Tibial artery (tissue), 4 donors: ENCODE data around the gene BMPER.

ENCODE experiments used
- DNase-seq, 2 donors: peaks; one replicate each; pipeline ENCODE4 v3.0.0-alpha.2; 2019
- H3K27ac ChIP-seq, 2 donors: fragments of 200-600 bp; sonication (generic) in 1 of 2; 1 replicate in 1 of 2; 2 replicates in 1 of 2; pipeline ENCODE4 v1.5.1; 2018 to 2019; ENCODE audit warnings: mild to moderate bottlenecking in 1 of 2
- H3K27me3 ChIP-seq, 2 donors: fragments of 200-600 bp; sonication (generic) in 1 of 2; one replicate each; pipeline versions ENCODE4 v1.5.1 to v1.6.0; 2016 to 2019
- H3K36me3 ChIP-seq, 3 donors: fragments of 200-600 bp; sonication (generic) in 2 of 3; one replicate each; pipeline ENCODE4 v1.5.1; 2016 to 2019; ENCODE audit warnings: mild to moderate bottlenecking in 2 of 3
- H3K4me1 ChIP-seq, 4 donors: fragments of 200-600 bp; sonication (generic) in 2 of 4; 1 replicate in 3 of 4; 2 replicates in 1 of 4; pipeline ENCODE4 v1.5.1; 2016 to 2019
- H3K4me3 ChIP-seq, 2 donors: fragments of 200-600 bp; sonication (generic) in 1 of 2; 1 replicate in 1 of 2; 2 replicates in 1 of 2; pipeline ENCODE4 v1.5.1; 2018 to 2019; ENCODE audit warnings: mild to moderate bottlenecking in 2 of 2
- H3K9me3 ChIP-seq, 3 donors: fragments of 200-600 bp; sonication (generic) in 1 of 3; one replicate each; pipeline ENCODE4 v1.5.1; 2016 to 2019
- CTCF ChIP-seq, 2 experiments: fragments of 200-600 bp in 1 of 2; fragments of 450-650 bp in 1 of 2; IDR thresholded peaks; one replicate each; pipeline ENCODE4 v1.5.1; 2017 to 2019; ENCODE audit warnings: antibody characterized with exemption in 2 of 2, mild to moderate bottlenecking in 1 of 2, moderate library complexity in 1 of 2
- intact Hi-C: fragments of 100-400 bp; cut with DNase I; formaldehyde crosslinking; loops from one replicate; pipeline ENCODE4 v1.15.0; 2023; ENCODE audit warnings: low total_unique reads

Gene BMPER

DNA sequence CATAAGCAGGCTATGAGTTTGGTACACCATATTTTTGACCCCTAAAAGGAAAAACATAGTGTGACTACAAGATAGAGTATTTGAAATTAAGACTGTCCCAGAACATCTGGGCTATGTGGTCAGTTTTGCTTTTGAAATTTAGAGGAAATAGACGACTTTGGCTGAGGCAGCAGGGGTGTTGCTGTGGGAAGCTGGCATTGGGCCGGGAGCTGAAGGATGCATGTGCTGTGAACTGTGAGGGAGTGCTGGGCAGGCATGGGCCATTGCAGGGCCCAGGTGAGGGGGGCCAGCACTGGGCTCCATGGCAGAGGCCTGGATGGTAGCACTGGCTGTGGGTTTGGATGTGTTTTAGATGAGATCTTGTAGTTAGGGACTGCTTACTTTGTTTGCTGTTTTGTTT is 168.3 kb downstream of the BMPER start:
- H3K4me1 ChIP-seq = no peaks in the 10 kb centered on the region
- H3K27ac ChIP-seq = no peak overlapping the region
- no peaks in the 10 kb centered on the region for H3K9me3 ChIP-seq
- TF ChIP-seq CTCF (IDR thresholded peaks at IDR 0.05) = no peak
- intact Hi-C loops = no loop called here
- no peaks in the 10 kb centered on the region for H3K27me3 ChIP-seq
- no peaks in the 10 kb centered on the region for H3K36me3 ChIP-seq
- H3K4me3 ChIP-seq = no peak overlapping the region
- no peak for DNase-seq

GRCh38 chr7:34074421-34074820 is 169.1 kb downstream of the BMPER start:
- Histone ChIP-seq H3K27me3 (no peaks in the 10 kb centered on the region), H3K4me3 (no peak overlapping the region), H3K27ac (no peak overlapping the region), H3K36me3 (no peaks in the 10 kb centered on the region), H3K9me3 (no peaks in the 10 kb centered on the region), H3K4me1 (no peaks in the 10 kb centered on the region)
- TF ChIP-seq CTCF (IDR thresholded peaks at IDR 0.05) = no peak
- no peak for DNase-seq
- intact Hi-C loops = no loop called here

- intact Hi-C loops = no loop called here
- H3K9me3 ChIP-seq = no peaks in the 10 kb centered on the region
- DNase-seq = no peak
- H3K4me1 ChIP-seq = no peaks in the 10 kb centered on the region
- no peaks in the 10 kb centered on the region for H3K36me3 ChIP-seq
- H3K4me3 ChIP-seq = no peak overlapping the region
- no peak for TF ChIP-seq CTCF (IDR thresholded peaks at IDR 0.05)
- no peak overlapping the region for H3K27ac ChIP-seq
- no peaks in the 10 kb centered on the region for H3K27me3 ChIP-seq
Observed at GRCh38 chr7:34075523-34076370, 170.4 kb downstream of the BMPER start.

GRCh38 chr7:34077168-34077567 is 171.8 kb downstream of the BMPER start:
- Histone ChIP-seq H3K9me3 (no peaks in the 10 kb centered on the region), H3K27me3 (no peaks in the 10 kb centered on the region), H3K36me3 (no peaks in the 10 kb centered on the region), H3K4me1 (no peaks in the 10 kb centered on the region), H3K4me3 (no peak overlapping the region), H3K27ac (no peak overlapping the region)
- no peak for TF ChIP-seq CTCF (IDR thresholded peaks at IDR 0.05)
- DNase-seq = no peak
- intact Hi-C loops = no loop called here

DNA sequence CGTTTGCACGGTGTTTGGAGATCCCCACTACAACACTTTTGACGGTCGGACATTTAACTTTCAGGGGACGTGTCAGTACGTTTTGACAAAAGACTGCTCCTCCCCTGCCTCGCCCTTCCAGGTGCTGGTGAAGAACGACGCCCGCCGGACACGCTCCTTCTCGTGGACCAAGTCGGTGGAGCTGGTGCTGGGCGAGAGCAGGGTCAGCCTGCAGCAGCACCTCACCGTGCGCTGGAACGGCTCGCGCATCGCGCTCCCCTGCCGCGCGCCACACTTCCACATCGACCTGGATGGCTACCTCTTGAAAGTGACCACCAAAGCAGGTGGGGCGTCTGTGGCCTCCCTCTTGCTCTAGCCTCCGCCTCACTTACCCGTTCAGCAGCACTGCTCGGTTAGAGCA is 173.5 kb downstream of the BMPER start:
- Histone ChIP-seq H3K27ac (no peak overlapping the region), H3K27me3 (no peaks in the 10 kb centered on the region), H3K36me3 (no peaks in the 10 kb centered on the region), H3K4me3 (no peak overlapping the region), H3K4me1 (no peaks in the 10 kb centered on the region), H3K9me3 (no peaks in the 10 kb centered on the region)
- DNase-seq = no peak
- intact Hi-C loops = no loop called here
- TF ChIP-seq CTCF (IDR thresholded peaks at IDR 0.05) = no peak
